PC-9 (cell line): ENCODE data around the gene CPB2. TPM values are rescaled to one million over a fixed set of nuclear protein-coding genes. Genes with fewer than 3 reads are reported as not detected.

Source experiments
- BruUV-seq: library from RNA; stranded (reverse); fragments of 400-500 nt; replicated peaks from 2 replicates; lab custom pipeline; 2021; lab: Mats Ljungman, UMichigan
- CTCF ChIA-PET: fragments of 300-600 bp; sonication (Branson Sonifier 250); formaldehyde crosslinking; loops from one replicate; lab custom pipeline; 2022; ENCODE audit warnings: antibody characterized with exemption; lab: Charles Lee
- POLR2A ChIA-PET: fragments of 300-600 bp; sonication (Branson Sonifier 250); formaldehyde crosslinking; loops from one replicate; lab custom pipeline; 2022; ENCODE audit warnings: antibody characterized with exemption; ENCODE audit not compliant: unreplicated experiment; lab: Charles Lee
- DNase-seq, 2 experiments: peaks; one replicate each; pipeline versions ENCODE4 v3.0.0 to v3.0.0-alpha.2; 2015 to 2022; ENCODE audit warnings: mixed read lengths in 1 of 2
- H2AFZ ChIP-seq: fragments of 200-600 bp; sonication (generic); 2 replicates; pipeline ENCODE4 v1.8.1; 2017; ENCODE audit warnings: antibody characterized with exemption
- H3F3A ChIP-seq: fragments of 200-600 bp; sonication (generic); 2 replicates; pipeline ENCODE4 v1.8.1; 2017; ENCODE audit warnings: antibody characterized with exemption, mild to moderate bottlenecking, low read depth; ENCODE audit not compliant: insufficient read depth
- H3K27ac ChIP-seq: fragments of 200-600 bp; sonication (generic); 2 replicates; pipeline ENCODE4 v1.6.1; 2016; ENCODE audit warnings: mixed run types
- H3K27me3 ChIP-seq: fragments of 200-600 bp; sonication (generic); 2 replicates; pipeline ENCODE4 v1.6.1; 2016; ENCODE audit warnings: low read depth, mixed run types; ENCODE audit not compliant: insufficient read depth
- H3K36me3 ChIP-seq: fragments of 200-600 bp; sonication (generic); 2 replicates; pipeline ENCODE4 v1.6.1; 2016; ENCODE audit warnings: low read depth, mixed run types
- H3K4me1 ChIP-seq: fragments of 200-600 bp; sonication (generic); replicated peaks from 2 replicates; pipeline ENCODE4 v1.6.1; 2016; ENCODE audit warnings: mixed run types; ENCODE audit not compliant: insufficient read depth
- H3K4me2 ChIP-seq: fragments of 200-600 bp; sonication (generic); 2 replicates; pipeline ENCODE4 v1.6.1; 2017; ENCODE audit warnings: mixed run types
- H3K4me3 ChIP-seq: fragments of 200-600 bp; sonication (generic); 2 replicates; pipeline ENCODE4 v1.6.1; 2016; ENCODE audit warnings: mixed run types
- H3K79me2 ChIP-seq: fragments of 200-600 bp; sonication (generic); 2 replicates; pipeline ENCODE4 v1.6.1; 2017; ENCODE audit warnings: low read depth, mixed run types
- H3K9me2 ChIP-seq: fragments of 200-600 bp; sonication (generic); 2 replicates; pipeline ENCODE4 v1.8.1; 2017; ENCODE audit warnings: mild to moderate bottlenecking; ENCODE audit not compliant: insufficient read depth
- H3K9me3 ChIP-seq: fragments of 200-600 bp; sonication (generic); 2 replicates; pipeline ENCODE4 v1.8.1; 2016; ENCODE audit warnings: low read depth; ENCODE audit not compliant: insufficient read depth
- H4K20me1 ChIP-seq: fragments of 200-600 bp; sonication (generic); 2 replicates; pipeline ENCODE4 v1.8.1; 2017; ENCODE audit not compliant: insufficient read depth
- EZH2 ChIP-seq: fragments of 200-600 bp; sonication (generic); IDR thresholded peaks from 2 replicates; pipeline ENCODE4 v1.8.0; 2017; ENCODE audit warnings: antibody characterized with exemption, low read depth
- intact Hi-C: fragments of 100-400 bp; cut with micrococcal nuclease; formaldehyde crosslinking; loops from one replicate; pipeline ENCODE4 v1.10.0; 2022; ENCODE audit not compliant: unreplicated experiment
- total RNA-seq: library from RNA; stranded (reverse); gene quantifications from 2 replicates; pipeline ENCODE4 v1.2.3, GENCODE V29; 2021
- TF ChIP-seq, protein P1 (sequence below): fragments of 200-600 bp; sonication (generic); conservative IDR thresholded peaks from 2 replicates; pipeline ENCODE4 v1.6.1; 2017; ENCODE audit warnings: mixed run types, antibody characterized with exemption, mild to moderate bottlenecking, moderate library complexity

Gene CPB2
- total RNA-seq, 1 experiment from 2014 or later: not detected

DNA sequence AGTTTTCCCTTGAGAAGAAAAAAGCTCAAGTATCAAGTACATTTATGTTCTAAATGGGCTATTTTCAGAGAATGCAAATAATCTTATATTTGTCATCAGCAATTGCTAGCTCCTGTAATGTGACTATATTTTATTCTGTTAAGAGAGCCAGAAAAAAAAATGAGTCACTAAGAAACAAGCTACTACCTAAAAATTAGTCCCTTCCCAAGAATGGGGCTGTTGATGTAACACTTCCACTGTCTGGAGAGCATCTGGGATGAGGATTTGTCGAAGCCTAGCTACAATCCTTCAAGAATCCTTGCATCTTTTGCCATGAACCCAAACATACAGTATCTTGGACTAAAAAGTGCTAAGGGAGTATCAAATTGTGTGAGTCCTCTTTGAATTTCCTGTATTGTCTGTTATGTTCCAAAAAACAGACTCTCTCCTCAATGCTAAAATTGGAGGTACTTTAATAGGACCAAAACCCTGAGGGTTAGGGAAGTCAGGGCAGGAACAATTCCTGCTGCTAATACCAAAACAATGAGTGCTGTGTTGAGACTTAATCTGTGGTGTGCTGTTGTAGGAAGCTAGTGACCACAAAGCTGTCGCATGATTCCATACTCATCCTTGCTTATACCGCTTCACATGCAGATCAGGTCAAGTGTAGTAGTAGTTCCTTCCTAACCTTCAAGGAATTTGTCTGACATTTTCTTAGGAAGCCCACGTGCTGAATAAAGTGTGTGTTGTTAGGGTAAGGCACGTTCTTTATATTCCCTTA lies 47.4 kb downstream of the CPB2 start:
- BruUV-seq: no TSS peak
- Histone ChIP-seq H3K4me2 (no peak overlapping the region), H3K9me3 (no peaks in the 10 kb centered on the region), H3F3A (0 out of 2 replicates have a peak, but pooled peaks cover 6% of the 10 kb centered on the region), H2AFZ (no peak overlapping the region), H3K27me3 (no peaks in the 10 kb centered on the region), H3K4me3 (no peak overlapping the region), H3K79me2 (peaks cover under 1% of the 10 kb centered on the region; the same call in 1 of the 2 replicates), H3K9me2 (no peaks in the 10 kb centered on the region), H3K27ac (no peak overlapping the region), H4K20me1 (no peaks in the 10 kb centered on the region), H3K36me3 (no peaks in the 10 kb centered on the region), H3K4me1 (peaks cover 9% of the 10 kb centered on the region; the same call in 1 of the 2 replicates)
- ChIA-PET POLR2A (no interaction called here), CTCF (interaction anchor here (0.7 kb wide), 1 partner anchor 69 kb away, joined by 4 read pairs; no protein-coding TSS in a partner anchor)
- no peak for DNase-seq
- TF ChIP-seq, protein P1, sequence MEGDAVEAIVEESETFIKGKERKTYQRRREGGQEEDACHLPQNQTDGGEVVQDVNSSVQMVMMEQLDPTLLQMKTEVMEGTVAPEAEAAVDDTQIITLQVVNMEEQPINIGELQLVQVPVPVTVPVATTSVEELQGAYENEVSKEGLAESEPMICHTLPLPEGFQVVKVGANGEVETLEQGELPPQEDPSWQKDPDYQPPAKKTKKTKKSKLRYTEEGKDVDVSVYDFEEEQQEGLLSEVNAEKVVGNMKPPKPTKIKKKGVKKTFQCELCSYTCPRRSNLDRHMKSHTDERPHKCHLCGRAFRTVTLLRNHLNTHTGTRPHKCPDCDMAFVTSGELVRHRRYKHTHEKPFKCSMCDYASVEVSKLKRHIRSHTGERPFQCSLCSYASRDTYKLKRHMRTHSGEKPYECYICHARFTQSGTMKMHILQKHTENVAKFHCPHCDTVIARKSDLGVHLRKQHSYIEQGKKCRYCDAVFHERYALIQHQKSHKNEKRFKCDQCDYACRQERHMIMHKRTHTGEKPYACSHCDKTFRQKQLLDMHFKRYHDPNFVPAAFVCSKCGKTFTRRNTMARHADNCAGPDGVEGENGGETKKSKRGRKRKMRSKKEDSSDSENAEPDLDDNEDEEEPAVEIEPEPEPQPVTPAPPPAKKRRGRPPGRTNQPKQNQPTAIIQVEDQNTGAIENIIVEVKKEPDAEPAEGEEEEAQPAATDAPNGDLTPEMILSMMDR: no peak
- no peak for TF ChIP-seq EZH2
- intact Hi-C loops: no loop called here

DNA sequence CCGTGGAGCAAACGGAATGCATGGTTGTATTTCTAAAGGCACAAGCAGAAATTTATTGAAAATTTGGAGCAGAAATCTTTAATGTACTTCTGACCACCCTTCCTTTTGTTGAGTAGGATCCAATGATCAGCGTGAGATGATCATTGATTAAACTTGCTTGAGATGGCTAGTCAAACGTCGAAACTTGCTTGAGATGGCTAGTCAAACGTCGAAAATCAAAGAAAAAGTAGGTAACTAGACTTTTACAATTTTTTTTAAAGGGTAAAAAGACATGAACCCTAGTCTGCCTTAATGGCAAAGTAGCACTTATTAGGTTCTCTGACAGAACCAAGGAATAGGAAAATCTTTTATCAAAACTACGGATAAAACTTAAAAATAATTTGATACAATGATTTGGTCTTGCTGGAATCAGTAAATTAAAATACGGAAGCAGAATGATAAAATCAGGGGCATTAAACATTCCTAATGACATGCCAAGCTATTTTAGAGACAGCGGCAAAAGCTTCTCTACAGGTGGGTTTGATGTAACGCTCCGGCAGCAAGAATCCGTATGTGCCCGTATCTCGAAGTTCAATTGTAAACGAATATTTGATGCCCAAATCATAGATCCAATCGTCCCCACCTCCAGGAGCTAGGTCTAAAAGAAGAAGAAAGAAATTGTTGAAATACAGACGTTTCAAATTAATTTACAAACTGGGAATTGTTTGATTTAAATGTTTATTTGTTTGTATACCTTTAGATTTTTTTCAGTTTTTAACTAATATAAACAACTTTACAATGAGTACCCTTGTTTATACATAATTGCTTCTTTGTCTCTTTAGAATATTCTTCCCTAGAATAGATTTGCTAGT lies 51.4 kb downstream of the CPB2 start:
- BruUV-seq: TSS peak; percentile 68

More for the DNA sequence above, 51.4 kb downstream of the CPB2 start:
- peaks cover 41% of the 10 kb centered on the region for H3K79me2 ChIP-seq
- intact Hi-C loops: no loop called here
- POLR2A ChIA-PET: no interaction called here
- H3K4me1 ChIP-seq: peaks cover 26% of the 10 kb centered on the region
- H3K9me2 ChIP-seq: no peaks in the 10 kb centered on the region
- H3K27ac ChIP-seq: peak overlapping the region; percentile 16; the same call in 1 of the 2 replicates
- TF ChIP-seq EZH2: no peak
- TF ChIP-seq, protein P1: no peak
- no peaks in the 10 kb centered on the region for H3K27me3 ChIP-seq
- DNase-seq: no peak
- CTCF ChIA-PET: no interaction called here
- H3K4me3 ChIP-seq: peak overlapping the region; percentile 82
- 0 out of 2 replicates have a peak, but pooled peaks cover 6% of the 10 kb centered on the region for H3F3A ChIP-seq
- H2AFZ ChIP-seq: peak overlapping the region; percentile 96
- H3K36me3 ChIP-seq: no peaks in the 10 kb centered on the region
- peak overlapping the region; percentile 98 for H3K4me2 ChIP-seq
- no peaks in the 10 kb centered on the region for H3K9me3 ChIP-seq
- peaks cover 18% of the 10 kb centered on the region; the same call in 1 of the 2 replicates for H4K20me1 ChIP-seq
